GM18858 (cell line): ENCODE data around the gene HS6ST3.

Source experiments
- ATAC-seq: cut with Tn5 transposase; IDR thresholded peaks from one replicate; pipeline ENCODE4 v1.9.1; 2021; ENCODE audit not compliant: unreplicated experiment

The HS6ST3 gene

DNA sequence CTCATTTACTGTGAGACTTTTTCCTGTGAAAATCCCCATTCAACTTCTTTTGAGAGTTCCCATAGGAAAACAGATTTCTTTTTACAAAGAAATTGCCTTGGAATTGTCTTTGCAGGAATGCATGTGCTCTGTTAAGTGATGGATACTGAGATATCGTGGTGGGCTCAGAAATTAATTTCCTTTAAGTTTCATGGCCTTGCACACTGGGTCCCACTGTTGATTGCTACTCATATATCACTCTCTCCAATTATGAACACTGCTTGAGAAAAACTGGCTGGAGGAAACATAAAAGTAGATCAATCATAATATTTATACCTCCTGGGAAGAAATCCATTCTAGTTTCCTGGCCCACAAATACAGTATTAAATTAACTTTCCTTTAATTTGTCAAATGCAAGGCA is 773.1 kb downstream of the HS6ST3 start:
- no peak for ATAC-seq

- ATAC-seq, result no peak
Measured at GRCh38 chr13:96871469-96871868, 781.6 kb downstream of the HS6ST3 start.

GRCh38 chr13:96880419-96880818 is 790.5 kb downstream of the HS6ST3 start:
- ATAC-seq, result no peak
